Inflammatory macrophage (primary cell): ENCODE results near the gene RELT.

ENCODE experiments used
- DNase-seq, 2 donors: peaks; one replicate each; pipeline ENCODE4 v3.0.0-alpha.2; 2020 to 2022

The RELT gene

DNA sequence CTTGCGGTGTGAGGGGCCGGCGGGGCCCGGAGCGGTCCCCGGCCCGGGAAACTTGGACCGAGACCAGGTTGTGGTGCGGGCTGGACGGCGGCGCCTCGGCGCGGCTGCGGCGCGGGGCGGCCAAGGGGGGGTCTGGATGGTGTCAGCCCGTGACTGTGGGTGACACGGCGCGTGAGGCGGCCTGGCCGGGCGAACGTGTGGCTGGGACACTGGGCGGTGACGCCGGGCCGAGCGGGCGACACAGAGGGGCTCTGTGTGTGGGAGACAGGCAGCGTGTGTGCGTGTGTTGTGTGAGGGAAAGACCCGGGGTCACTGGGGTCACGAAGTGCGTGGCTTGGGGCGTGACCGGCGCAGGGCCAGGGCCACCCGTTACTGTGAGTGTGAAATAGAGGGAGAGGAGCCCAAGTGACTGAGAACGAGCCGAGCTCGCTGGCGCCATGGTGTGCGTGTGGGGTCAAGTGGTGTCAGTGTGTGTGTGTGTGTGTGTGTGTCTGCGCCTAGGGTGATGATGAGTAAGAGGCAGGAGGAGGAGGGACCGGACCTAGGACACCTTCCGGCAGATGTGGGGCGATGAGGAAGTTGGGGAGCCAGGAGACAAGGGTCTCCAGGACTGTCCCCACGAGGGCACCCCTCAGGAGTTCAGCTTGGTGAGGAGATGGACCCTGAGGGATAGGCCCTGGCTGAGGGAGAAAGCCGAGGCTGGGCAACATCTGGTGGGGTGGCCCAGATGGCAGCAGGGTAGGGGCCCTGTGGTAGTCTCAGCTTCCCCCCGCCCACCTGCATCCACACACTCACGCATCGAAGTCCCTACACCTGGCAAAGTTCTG, 817 bp downstream of the RELT start:
- peak; percentile 75 to 86 for DNase-seq

- DNase-seq, result no peak
Measured at GRCh38 chr11:73379189-73379880, 3.1 kb downstream of the RELT start.

DNA sequence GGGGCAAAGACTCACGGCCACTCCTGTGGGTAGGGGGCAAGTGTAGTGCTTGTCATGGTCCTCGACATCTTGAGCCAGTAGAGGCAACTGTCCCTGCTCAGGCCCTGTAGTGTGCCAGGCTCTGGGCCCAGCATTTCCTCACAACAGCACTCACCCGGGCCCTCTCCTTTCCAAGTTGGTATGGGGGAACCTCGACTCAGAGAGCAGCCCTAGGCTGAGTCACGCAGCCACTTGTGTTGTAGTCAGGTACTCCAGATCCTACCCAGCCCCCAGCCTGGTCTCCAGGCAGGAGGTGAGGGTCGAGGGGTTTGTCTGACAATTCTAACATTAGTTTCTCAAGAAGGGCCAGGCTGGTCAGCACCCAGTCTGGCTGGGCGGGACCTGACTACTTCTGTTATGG, 4.1 kb downstream of the RELT start:
- DNase-seq, result peak in 1 of 2 donors; percentile 43

DNA sequence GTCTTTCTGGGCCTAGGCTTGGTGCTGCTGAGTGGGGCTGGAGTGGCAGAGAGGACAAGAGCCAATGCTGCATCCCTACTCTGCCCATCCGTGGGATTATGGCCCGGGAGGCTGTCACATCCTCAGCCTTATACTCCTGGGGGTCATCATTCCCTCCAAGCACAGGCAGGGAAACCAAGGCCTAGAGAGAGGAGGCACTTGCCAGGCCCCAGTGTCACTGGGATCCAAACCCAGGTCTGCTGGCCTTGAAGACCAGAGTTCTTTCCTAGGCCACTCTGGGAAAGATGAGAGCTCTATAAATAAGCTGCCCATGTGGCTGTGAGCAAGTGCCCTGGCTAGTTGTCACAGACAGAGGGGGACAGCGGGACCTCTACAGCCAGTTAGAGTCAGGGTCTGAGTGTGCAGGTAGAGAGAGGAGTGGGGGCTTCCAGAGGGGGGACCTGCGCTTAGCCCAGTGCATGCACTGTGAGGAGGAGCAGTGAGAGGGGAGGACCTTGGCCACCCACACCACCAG, 4.8 kb downstream of the RELT start:
- DNase-seq, result no peak

DNA sequence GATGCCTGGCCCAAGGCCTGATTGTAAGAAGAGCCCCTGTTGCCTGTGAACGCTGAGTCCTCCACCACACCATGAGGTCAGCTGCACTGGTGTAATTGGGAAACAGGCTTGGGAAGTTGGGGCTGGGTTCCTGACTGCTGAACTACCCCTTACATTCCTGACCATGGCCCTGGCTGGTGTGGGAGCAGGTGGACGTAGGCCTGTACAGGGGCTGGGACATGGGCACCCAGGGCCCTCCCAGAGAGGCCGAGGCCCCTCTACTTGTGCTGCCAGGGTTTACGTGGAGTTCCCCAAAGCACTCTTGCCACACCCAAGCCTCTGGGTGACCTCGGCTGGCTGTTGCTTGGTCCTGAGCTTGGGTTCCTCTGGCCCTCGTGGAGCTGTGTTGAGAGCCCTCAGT, 5.4 kb downstream of the RELT start:
- peak; percentile 62 to 70 for DNase-seq

GRCh38 chr11:73382183-73382582, 6.0 kb downstream of the RELT start:
- no peak for DNase-seq

GRCh38 chr11:73382747-73383146, 6.5 kb downstream of the RELT start:
- no peak for DNase-seq

DNA sequence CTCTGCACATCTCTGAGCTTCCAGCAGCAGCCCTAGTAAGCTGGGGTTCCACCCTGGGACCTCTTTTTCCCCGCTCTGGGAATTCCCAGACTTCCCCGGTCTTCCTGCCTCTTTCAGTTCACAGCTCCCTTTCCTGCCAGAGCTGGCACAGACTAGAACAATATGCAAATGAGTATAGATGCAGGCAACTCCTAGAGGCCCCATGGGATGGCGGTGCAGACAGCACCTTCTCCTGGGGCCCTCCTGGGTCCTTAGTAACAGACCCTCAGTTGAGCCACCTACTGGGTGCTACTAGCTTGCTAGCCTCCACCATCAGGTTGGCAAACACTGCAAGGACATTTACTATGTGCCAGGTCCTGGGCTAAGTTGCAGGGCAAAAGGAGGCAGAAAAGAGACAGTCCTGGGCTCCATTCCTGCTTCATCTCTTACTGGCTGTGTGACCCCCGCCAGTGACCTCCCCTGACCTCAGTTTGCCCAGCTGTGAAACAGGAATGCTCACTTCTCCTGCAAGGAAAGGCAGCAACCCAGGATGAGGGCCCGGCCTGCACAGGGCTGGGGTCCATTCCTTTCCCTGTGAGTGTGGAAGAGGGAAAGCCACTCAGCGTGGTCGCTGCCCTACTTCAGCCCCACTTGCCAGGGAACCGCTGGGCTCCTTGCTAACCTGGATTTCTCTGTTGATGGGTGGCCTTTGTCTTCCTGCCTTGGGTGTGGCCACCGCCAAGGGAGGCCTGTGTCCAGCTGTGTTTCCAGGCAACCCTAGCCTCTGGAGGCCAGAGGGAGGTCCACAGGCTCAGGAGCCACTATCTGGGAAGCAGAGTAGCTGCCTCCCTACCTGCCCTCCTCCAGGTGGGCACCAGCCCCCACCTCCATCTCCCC, 7.3 kb downstream of the RELT start:
- no peak for DNase-seq

- DNase-seq, result peak in 1 of 2 donors; percentile 40
Measured at GRCh38 chr11:73384125-73384441, 7.9 kb downstream of the RELT start.

DNA sequence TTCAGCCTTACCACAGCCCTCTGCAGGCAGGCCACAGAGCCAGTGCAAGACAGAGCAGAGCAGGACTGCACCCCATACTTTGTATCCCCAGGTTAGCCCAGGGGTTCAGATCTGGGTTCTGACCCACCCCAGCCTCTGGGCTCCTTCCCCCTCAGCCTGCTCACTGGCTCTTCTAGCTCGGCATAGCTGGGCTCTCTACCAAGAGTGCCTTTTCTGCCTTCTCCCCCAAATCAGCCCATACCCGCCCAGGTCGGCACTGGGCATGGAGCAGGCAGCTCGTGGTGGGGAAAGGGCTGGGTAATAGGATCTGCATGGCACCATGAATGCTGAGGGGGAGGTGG, 8.3 kb downstream of the RELT start:
- no peak for DNase-seq

DNA sequence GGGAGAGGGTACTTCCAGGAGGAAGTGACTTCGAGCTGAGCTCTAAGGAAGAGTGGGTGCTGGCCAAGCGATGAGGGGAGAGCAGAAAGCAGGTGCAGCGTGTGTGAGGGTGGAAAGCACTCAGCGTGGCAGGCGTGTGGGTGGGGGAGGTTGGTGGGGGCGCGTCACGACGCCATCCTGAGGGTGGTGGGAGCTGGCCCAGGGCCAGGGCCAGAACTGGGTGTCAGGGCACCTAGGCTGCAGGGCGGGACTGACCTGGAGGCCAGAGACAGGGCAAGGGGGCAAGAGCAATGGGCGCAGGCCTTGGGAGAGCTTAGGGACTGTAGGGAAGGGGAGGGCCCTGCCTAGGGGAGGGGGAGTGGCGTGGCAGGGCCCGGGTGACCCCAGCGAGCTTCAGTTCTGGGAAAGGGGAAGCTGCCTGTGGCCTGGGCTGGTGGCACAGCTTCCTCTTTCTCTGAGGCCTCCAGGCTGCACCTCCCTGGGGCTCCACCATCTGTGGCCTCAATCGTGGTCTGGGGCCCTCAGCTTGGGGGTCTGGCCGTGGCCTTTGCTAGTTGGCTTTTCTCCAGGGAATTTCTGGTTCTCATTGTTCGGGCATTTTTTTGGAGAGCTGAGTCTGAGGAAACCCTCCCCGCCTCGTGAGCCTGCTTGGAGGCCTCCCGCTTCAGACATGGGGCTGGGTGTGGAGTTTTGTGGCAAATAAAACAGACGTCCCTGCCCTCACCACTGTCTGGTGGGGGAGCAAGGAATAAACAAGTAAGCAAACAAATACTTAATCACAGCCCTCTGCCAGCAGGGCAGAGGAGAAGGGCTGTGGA, 8.9 kb downstream of the RELT start:
- DNase-seq, result peak; percentile 95 to 96

- DNase-seq, result peak; percentile 76 to 86
Measured at GRCh38 chr11:73386016-73386415, 9.8 kb downstream of the RELT start.

DNA sequence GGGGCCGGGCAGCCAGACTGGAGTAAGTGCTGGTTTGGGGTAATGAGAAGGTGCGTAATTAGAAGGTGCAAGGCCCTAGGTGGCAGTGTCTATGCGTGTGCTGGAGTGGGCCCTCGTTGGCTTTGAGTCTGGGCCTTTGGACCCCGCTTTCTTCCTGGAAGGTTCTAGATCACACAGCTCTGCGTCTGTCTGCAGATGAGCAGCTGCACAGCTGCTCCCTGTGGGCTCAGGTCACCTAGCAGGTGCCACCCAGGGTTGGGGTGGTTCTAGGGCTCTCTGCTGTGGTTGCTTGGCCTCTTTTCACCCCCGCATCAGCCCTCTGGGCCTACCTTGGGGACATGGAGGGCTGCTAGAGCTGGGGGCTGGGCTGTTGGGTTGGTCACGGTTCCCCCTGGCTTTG, 10.3 kb downstream of the RELT start:
- DNase-seq, result no peak

DNA sequence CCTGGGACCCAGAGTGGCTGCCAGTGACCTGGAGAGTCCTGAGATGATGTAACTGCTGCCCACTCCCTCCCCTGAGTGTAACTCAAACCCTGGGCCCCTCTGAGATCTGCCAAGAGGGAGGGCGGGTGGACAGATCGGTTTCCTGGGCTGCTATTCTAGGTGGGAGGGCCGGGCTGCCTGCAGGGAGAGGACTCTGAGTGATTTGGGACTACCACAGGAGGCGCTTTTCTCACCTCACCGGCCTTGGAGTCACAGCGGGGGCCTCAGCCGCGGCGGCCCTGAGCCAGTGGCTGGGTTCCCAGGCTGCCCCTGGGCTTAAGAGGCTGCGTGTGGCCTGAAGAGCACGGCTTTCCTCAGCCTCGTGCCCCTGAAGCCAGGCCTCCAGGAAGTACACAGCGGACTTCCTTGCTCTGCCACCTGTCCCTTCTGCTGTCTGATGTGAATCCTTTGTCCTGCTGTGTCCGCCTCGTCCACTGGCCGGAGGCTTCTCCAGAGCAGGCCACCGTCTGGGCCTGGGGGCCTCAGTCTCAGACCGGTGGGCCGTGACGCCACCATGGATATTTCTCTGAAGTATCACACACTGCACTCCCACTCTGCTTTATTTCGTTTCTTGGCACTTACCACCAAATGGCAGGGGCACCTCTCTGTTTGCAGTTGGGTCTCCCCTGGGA, 11.5 kb downstream of the RELT start:
- DNase-seq, result peak in 1 of 2 donors; percentile 48

GRCh38 chr11:73388265-73389133, 12.3 kb downstream of the RELT start:
- DNase-seq, result peak; percentile 59 to 76

DNA sequence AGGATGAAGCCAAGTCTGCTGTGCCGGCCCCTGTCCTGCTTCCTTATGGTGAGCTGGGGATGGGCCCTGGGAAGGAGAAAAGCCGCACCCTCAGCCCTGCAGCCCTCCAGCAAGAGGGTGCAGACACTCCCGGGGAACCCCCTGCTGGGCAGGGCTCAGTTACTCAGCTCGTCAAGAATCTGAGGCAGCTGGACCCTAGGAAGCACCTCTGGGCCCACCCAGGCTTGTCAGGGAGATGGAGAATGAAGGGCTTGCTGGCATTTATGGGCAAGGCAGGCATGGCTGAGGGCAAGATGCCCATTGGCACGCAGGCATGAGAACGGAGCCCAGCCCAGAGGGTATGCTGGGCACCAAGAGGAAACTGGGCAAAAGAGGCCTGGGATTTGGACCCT, 12.9 kb downstream of the RELT start:
- no peak for DNase-seq

- DNase-seq, result no peak
Measured at GRCh38 chr11:73389916-73390315, 13.7 kb downstream of the RELT start.

- no peak for DNase-seq
Measured at GRCh38 chr11:73390601-73391565, 14.7 kb downstream of the RELT start.

GRCh38 chr11:73391665-73392064, 15.5 kb downstream of the RELT start:
- DNase-seq, result no peak
